H1 (cell line): Measurements from ENCODE around the gene CNIH4. TPM values are rescaled to one million over a fixed set of nuclear protein-coding genes. Genes with fewer than 3 reads are reported as not detected.

Experiments
- ASH2L ChIP-seq: fragments of 200-600, 300-600 bp; sonication (generic); IDR thresholded peaks from one replicate; pipeline ENCODE4 v1.7.1; 2017; ENCODE audit warnings: low read length
- BRCA1 ChIP-seq: IDR thresholded peaks from 2 replicates; pipeline ENCODE4 v1.6.1; 2012; ENCODE audit warnings: low read depth, low read length, improper control_type of control experiment
- CHD1 ChIP-seq: IDR thresholded peaks from 2 replicates; pipeline ENCODE4 v1.6.1; 2012; ENCODE audit warnings: low read depth, low read length, improper control_type of control experiment
- CREB1 ChIP-seq: IDR thresholded peaks from 2 replicates; pipeline ENCODE4 v1.6.1; 2012; ENCODE audit warnings: inconsistent platforms
- E2F6 ChIP-seq: IDR thresholded peaks from 2 replicates; pipeline ENCODE4 v1.6.1; 2012; ENCODE audit warnings: inconsistent platforms
- EP300 ChIP-seq, 2 experiments: IDR thresholded peaks; 1 replicate in 1 of 2; 2 replicates in 1 of 2; pipeline ENCODE4 v1.6.1; 2011 to 2012; ENCODE audit warnings: low read depth in 2 of 2, low read length in 2 of 2, mild to moderate bottlenecking in 2 of 2, borderline replicate concordance in 1 of 2, inconsistent platforms in 1 of 2, moderate library complexity in 1 of 2
- FOSL1 ChIP-seq: IDR thresholded peaks from 2 replicates; pipeline ENCODE4 v1.6.1; 2011; ENCODE audit warnings: mild to moderate bottlenecking, low read depth, low read length, moderate library complexity; ENCODE audit not compliant: insufficient read depth
- JUN ChIP-seq: IDR thresholded peaks from 2 replicates; pipeline ENCODE4 v1.6.1; 2011; ENCODE audit warnings: low read depth, mild to moderate bottlenecking, improper control_type of control experiment, low read length
- JUND ChIP-seq: IDR thresholded peaks from 2 replicates; pipeline ENCODE4 v1.6.1; 2011; ENCODE audit warnings: mild to moderate bottlenecking, improper control_type of control experiment, low read length
- MAX ChIP-seq: IDR thresholded peaks from 2 replicates; pipeline ENCODE4 v1.6.1; 2012; ENCODE audit warnings: inconsistent platforms
- PHF8 ChIP-seq: fragments of 200-600 bp; sonication (generic); conservative IDR thresholded peaks from 2 replicates; pipeline ENCODE4 v1.7.1; 2012; ENCODE audit warnings: low read depth, mild to moderate bottlenecking, inconsistent platforms, low read length, moderate library complexity
- SIN3A ChIP-seq, 2 experiments: IDR thresholded peaks in 1 of 2; conservative IDR thresholded peaks in 1 of 2; 2 replicates each; pipeline ENCODE4 v1.6.1; 2011 to 2012; ENCODE audit warnings: low read length in 2 of 2, improper control_type of control experiment in 1 of 2, low read depth in 1 of 2, mild to moderate bottlenecking in 1 of 2
- SIX5 ChIP-seq: IDR thresholded peaks from 2 replicates; pipeline ENCODE4 v1.6.1; 2011; ENCODE audit warnings: mild to moderate bottlenecking, low read depth, low read length
- SUZ12 ChIP-seq: fragments of 200-600 bp; sonication (generic); IDR thresholded peaks from 2 replicates; pipeline ENCODE4 v1.6.1; 2012; ENCODE audit warnings: mild to moderate bottlenecking, inconsistent platforms, low read length, moderate library complexity, mixed read lengths
- TCF12 ChIP-seq: IDR thresholded peaks from 2 replicates; pipeline ENCODE4 v1.6.1; 2011; ENCODE audit warnings: low read depth, mild to moderate bottlenecking, low read length
- ZNF274 ChIP-seq: IDR thresholded peaks from 2 replicates; pipeline ENCODE4 v1.7.0; 2012; ENCODE audit warnings: low read length, borderline replicate concordance; ENCODE audit errors: extremely low read depth
- polyA plus RNA-seq, 7 experiments: library from polyadenylated mRNA; depleted of rRNA in 3 of 7; stranded (reverse) in 5 of 7; unstranded in 2 of 7; fragments of >200 nt in 5 of 7; fragments of 200-250 nt in 2 of 7; gene quantifications; 1 replicate in 5 of 7; 2 replicates in 1 of 7; 4 replicates in 1 of 7; pipeline versions ENCODE4 v1.2.1 to v1.2.3, GENCODE V29; 2011 to 2013; ENCODE audit warnings: missing spikeins in 2 of 7, mixed read lengths in 2 of 7
- total RNA-seq: library from RNA; stranded (reverse); fragmentation: NEBNext Ultra II Directional; extraction: Animal tissue kit (Norgen Biotek cat#: 25700); gene quantifications from 2 replicates; pipeline ENCODE4 v1.2.1, GENCODE V29; 2021
- TF ChIP-seq, protein P1 (sequence below), 3 experiments: IDR thresholded peaks; 1 replicate in 2 of 3; 2 replicates in 1 of 3; pipeline versions ENCODE4 v1.5.1 to v1.6.1; 2011; ENCODE audit warnings: low read length in 3 of 3, mild to moderate bottlenecking in 3 of 3, inconsistent platforms in 2 of 3, low read depth in 1 of 3, moderate library complexity in 1 of 3; ENCODE audit not compliant: insufficient read depth in 1 of 3; ENCODE audit errors: control extremely low read depth in 1 of 3
- TF ChIP-seq, protein P2 (sequence below): IDR thresholded peaks from 2 replicates; pipeline ENCODE4 v1.6.1; 2012; ENCODE audit warnings: low read length, inconsistent platforms

CNIH4 gene
- total and polyA plus RNA-seq, 2 of the 8 experiments (the other 6 are each of a cell fraction or from before 2014, with no cell fraction given) = 76.2 to 151 TPM

DNA sequence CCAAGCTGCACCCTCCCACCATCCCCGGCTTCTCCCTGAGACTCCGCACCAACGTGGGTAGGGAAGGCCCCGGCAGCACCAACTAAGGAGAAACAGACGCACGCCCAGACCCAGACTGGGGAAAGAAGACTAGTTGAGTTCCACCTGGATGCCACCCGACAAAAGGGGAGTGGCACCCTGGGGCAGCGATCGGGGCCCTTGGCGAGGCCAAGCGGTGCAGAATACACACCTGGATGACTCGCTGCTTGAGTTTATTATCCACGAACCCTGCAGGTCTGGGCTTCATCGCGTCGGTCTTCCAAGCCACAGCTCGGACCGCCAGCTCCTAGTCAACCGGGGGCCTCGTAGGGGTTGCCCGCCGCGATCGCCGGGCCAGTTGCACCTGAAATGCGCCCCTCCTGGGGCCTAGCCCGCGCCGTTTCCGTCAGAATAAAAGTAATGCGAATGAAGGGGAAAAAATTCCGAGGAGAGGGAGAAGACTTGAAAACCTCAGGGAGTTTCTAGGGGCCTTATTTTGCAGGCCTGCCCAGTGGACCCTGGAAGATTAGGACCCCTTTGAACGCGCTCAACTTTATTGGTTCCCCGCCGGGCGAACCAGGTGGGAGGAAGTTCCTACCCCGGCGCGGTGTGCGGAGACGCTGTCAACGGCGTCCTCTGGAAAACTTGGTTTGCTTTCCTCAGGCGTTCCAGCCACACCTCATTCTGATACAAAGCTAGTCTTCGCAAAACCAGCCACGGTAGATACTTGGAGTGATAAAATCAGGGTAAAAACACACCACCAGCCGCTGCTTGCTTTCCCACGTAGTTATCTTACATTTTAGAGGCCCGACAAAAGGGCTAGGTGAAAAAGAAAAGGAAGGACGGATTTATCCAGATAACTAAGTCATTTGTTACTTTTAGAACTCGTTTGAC is 26.6 kb upstream of the CNIH4 start, which contains the start of gene NVL (continued):
- TF ChIP-seq MAX (peak; percentile 75; the same call in 1 of the 2 replicates), SIN3A (conservative IDR thresholded peaks at IDR 0.05 in 1 of 2, IDR thresholded peaks at IDR 0.05 in 1 of 2; ENCODE audit: low read depth in 1 of 2, low read length in 2 of 2) (peak in 1 of 2 experiments; percentile 74; a peak in 3 of 4 replicates), SIX5 (no peak), ZNF274 (no peak), CREB1 (peak; percentile 49), E2F6 (peak; percentile 68), JUN (no peak), EP300 (IDR thresholded peaks at IDR 0.05; ENCODE audit: borderline replicate concordance in 1 of 2, low read depth in 2 of 2, low read length in 2 of 2) (peak in 1 of 2 experiments; percentile 39; a peak in 1 of 3 replicates), FOSL1 (no peak), ASH2L (peak; percentile 87), TCF12 (no peak), SUZ12 (no peak), JUND (no peak), BRCA1 (no peak), CHD1 (no peak), PHF8 (peak; percentile 55; the same call in 1 of the 2 replicates)
- TF ChIP-seq, protein P1, sequence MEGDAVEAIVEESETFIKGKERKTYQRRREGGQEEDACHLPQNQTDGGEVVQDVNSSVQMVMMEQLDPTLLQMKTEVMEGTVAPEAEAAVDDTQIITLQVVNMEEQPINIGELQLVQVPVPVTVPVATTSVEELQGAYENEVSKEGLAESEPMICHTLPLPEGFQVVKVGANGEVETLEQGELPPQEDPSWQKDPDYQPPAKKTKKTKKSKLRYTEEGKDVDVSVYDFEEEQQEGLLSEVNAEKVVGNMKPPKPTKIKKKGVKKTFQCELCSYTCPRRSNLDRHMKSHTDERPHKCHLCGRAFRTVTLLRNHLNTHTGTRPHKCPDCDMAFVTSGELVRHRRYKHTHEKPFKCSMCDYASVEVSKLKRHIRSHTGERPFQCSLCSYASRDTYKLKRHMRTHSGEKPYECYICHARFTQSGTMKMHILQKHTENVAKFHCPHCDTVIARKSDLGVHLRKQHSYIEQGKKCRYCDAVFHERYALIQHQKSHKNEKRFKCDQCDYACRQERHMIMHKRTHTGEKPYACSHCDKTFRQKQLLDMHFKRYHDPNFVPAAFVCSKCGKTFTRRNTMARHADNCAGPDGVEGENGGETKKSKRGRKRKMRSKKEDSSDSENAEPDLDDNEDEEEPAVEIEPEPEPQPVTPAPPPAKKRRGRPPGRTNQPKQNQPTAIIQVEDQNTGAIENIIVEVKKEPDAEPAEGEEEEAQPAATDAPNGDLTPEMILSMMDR (IDR thresholded peaks at IDR 0.05; ENCODE audit: control extremely low read depth in 1 of 3, insufficient read depth in 1 of 3, low read depth in 1 of 3, low read length in 3 of 3) = no peak
- TF ChIP-seq, protein P2, sequence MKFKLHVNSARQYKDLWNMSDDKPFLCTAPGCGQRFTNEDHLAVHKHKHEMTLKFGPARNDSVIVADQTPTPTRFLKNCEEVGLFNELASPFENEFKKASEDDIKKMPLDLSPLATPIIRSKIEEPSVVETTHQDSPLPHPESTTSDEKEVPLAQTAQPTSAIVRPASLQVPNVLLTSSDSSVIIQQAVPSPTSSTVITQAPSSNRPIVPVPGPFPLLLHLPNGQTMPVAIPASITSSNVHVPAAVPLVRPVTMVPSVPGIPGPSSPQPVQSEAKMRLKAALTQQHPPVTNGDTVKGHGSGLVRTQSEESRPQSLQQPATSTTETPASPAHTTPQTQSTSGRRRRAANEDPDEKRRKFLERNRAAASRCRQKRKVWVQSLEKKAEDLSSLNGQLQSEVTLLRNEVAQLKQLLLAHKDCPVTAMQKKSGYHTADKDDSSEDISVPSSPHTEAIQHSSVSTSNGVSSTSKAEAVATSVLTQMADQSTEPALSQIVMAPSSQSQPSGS = peak; percentile 30; the same call in 1 of the 2 replicates
